Midbrain (tissue), 1 donor: Measurements from ENCODE around the gene MRPL30.
"Not testable (repeated sequence)": the region's sequence is repeated elsewhere in the genome, so short reads cannot be mapped to it uniquely, and the experiment has no call there.

Source experiments
- DNase-seq: peaks from one replicate; lab custom pipeline; 2025; lab: John Stamatoyannopoulos, UW

Gene MRPL30

DNA sequence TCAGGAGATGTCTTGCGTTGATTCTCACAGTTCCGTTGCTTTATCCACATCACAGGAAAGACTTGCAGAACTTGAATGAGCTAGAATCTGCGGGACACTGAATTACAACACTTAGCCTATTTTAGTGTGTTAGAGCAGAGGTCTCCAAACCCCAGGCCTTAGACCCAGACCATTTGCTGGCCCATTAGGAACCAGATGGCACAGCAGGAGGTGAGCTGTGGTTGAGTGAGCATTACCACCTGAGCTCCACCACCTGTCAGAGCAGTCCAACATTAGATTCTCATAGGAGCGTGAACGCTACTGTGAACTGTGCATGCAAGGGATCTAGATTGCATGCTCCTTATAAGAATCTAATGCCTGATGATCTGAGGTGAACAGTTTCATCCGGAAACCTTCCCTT is 3.8 kb downstream of the MRPL30 start:
- DNase-seq: no peak

DNA sequence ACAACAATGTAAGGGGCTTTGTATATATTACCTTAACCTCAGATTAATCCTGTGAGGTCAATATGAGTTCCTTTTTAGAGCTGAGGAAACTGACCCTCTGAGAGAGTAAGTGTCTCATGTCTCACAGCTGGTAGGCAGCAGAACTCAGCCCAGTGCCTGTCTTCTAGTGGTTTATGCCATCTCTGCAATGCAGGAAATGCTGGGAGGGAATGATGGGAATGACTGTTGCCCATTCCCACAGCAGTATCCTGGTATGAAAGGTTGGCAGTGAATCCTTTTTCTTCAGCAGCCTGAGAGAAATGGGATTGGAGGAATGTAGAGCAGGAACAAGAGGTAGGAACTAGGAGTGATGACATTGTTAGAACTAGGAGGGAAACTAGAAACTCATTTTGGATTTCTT is 6.0 kb downstream of the MRPL30 start:
- no peak for DNase-seq

DNA sequence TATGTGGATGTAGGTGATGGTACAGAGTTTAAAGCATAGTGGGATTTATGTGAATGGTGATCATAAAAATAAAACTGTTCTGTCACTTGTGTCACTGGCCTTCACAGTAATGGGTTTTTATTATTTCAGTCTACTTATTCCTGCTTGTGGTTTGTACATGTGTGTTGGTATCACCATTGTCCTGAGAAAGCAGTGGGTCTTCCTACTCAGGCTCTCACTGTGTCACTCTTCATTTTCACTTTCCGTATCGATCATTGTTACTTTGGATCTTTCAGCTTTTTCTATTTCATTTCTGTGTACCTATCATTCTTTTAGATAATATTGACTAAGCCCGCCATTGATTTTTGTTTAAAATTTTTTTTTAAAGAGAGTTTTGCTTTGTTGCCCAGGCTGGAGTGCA is 7.4 kb downstream of the MRPL30 start:
- DNase-seq: no peak

- no peak for DNase-seq
Observed at GRCh38 chr2:99190548-99190947, 9.6 kb downstream of the MRPL30 start.

DNA sequence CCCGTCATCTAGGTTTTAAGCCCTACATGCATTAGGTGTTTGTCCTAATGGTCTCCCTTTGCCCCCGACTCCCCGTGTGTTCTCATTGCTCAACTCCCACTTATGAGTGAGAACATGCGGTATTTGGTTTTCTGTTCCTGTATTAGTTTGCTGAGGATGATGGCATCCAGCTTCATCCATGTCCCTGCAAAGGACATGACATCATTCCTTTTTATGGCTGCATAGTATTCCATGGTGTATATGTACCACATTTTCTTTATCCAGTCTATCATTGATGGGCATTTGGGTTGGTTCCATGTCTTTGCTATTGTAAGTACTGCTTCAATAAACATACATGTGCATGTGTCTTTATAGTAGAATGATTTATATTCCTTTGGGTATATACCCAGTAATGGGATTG is 11.4 kb downstream of the MRPL30 start:
- DNase-seq: not testable (repeated sequence)

DNA sequence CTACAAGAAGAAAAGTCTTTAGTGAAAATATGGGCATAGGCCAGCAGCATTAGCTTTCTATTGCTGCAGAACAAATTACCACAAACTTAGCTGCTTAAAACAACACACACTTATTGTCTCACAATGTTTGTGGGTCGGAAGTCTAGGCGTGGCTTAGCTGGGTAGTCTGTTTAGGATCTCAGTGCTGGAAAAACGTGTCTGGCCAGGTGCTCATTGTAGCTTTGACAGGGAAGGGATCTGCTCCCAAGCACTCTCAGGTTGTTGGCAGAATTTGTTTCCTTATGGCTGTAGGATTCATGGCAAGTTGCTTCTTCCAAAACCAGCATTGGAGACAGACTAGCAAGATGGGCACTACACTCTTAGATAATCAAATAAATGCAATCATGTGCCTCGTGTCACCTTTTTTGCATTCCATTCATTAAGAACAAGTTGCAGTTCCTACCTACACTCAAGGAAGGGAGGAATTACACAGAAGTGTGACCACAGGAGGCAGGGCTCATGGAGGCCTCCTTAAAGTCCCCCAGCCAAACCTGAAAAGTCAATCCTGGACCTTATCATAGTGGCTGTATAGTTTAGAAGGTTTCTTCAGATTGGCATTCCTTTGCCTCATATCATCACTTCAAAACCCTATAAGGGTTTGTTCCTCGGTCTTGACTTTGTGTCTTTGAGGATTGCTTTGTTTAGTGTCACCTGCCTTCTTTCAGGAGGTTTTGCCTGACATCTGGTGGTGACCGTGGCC is 17.3 kb downstream of the MRPL30 start:
- DNase-seq: no peak

- no peak for DNase-seq
Observed at GRCh38 chr2:99200076-99200800, 19.3 kb downstream of the MRPL30 start.

GRCh38 chr2:99201959-99202678 is 21.1 kb downstream of the MRPL30 start:
- no peak for DNase-seq

- no peak for DNase-seq
Observed at GRCh38 chr2:99205491-99205890, 24.5 kb downstream of the MRPL30 start.

DNA sequence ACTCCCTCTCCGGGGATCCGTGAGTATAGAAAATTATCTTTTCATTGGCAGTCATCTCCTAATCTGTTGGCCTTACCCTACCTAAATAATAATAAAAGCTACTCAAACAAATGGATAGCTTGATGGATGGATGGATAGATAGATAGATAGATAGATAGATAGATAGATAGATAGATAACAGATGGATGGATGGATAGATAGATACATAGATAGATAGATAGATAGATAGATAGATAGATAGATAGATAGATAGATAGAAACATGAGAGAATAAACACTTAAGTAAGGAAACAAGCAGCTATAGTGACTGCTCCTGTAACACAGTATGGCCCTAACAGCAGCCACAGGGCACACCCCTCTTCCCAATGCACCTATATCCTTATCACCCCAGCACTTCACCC is 35.1 kb downstream of the MRPL30 start:
- no peak for DNase-seq

- no peak for DNase-seq
Observed at GRCh38 chr2:99217929-99218501, 37.0 kb downstream of the MRPL30 start.

DNA sequence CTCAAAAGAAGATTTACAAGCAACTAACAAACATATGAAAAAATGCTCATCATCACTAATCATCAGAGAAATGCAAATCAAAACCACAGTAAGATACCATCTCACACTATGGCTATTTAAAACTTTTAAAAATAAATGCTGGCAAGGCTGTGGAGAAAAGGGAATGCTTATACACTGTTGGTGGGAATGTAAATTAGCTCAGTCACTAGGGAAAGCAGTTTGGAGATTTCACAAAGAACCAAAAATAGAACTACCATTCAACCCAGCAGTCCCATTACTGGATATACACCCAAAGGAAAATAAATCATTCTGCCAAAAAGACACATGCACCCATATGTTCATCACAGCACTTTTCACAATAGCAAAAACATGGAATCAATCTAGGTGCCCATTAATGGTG is 52.2 kb downstream of the MRPL30 start:
- DNase-seq: not testable (repeated sequence)

DNA sequence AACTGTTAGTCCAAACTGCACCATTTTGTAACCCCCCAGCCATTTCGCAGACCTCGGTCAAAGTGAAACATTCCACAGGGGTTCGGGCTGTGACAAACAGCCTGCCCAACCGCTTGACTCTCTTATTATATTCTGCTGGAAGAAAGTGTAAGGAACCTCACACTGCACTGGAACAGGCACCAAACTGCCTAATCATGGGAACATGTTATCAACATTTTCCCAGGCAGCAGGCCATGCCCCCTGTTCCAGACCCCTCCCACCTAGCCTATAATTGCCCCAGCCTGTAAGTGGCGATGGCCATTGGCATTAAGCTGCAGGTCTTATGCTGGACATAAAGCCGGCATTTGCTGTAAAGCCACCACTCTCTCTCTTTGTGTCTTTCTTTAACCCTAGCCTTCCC is 57.6 kb downstream of the MRPL30 start:
- DNase-seq: no peak

- DNase-seq: no peak
Observed at GRCh38 chr2:99240431-99240830, 59.4 kb downstream of the MRPL30 start.

DNA sequence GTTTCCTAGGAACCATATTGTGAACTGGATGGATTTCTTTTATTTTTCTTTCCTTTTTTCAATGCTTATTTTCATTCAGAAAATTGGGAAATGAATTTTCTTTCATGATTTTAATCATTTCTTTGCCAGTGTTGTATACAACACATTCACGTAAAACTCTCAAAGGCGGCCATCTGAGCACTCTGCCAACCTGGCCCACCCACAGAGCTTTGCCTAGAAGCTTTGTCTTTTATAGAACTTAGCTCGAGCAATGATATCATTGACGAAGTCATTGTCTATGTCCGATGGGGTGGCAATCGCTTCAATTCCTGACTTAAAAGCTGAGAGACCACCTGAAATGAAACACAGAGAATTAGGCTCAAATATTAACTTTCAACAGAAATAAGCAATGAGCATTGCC is 61.2 kb downstream of the MRPL30 start:
- no peak for DNase-seq
